Measurements from ENCODE around the gene GNAI1.

DNA sequence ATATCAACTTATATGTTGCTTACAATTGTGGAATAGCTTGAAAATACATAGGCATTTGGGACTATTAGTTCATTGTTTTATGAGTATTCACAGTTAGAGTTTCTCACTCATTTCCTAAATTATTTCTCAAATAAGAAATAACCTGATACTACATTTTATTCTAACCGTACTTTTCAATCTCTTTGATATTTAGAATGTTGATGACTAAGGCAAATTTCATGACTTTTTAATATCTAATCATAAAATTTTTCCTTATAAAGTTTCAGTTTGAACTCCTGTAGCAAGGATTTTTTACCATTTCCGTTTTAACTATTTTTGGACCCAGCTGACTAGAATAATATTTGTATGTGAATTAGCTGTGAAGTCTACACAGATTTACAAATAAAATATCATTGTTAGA lies 41.3 kb upstream of the GNAI1 start:
- TF ChIP-seq, protein P1, sequence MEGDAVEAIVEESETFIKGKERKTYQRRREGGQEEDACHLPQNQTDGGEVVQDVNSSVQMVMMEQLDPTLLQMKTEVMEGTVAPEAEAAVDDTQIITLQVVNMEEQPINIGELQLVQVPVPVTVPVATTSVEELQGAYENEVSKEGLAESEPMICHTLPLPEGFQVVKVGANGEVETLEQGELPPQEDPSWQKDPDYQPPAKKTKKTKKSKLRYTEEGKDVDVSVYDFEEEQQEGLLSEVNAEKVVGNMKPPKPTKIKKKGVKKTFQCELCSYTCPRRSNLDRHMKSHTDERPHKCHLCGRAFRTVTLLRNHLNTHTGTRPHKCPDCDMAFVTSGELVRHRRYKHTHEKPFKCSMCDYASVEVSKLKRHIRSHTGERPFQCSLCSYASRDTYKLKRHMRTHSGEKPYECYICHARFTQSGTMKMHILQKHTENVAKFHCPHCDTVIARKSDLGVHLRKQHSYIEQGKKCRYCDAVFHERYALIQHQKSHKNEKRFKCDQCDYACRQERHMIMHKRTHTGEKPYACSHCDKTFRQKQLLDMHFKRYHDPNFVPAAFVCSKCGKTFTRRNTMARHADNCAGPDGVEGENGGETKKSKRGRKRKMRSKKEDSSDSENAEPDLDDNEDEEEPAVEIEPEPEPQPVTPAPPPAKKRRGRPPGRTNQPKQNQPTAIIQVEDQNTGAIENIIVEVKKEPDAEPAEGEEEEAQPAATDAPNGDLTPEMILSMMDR (conservative IDR thresholded peaks at IDR 0.05; ENCODE audit: low read depth, low read length): no peak
- no peak for TF ChIP-seq EZH2 (IDR thresholded peaks at IDR 0.05; ENCODE audit: borderline replicate concordance, low read depth, low read length, poor library complexity, severe bottlenecking)

All from A673 (cell line).